Skeletal muscle satellite cell (primary cell): ENCODE data around the gene CDCA3.

Source experiments
- H3K27me3 ChIP-seq: 2 replicates; pipeline ENCODE4 v1.7.0; 2013; ENCODE audit warnings: low read length; ENCODE audit not compliant: control insufficient read depth, insufficient read depth
- H3K36me3 ChIP-seq: 2 replicates; pipeline ENCODE4 v1.7.0; 2013; ENCODE audit warnings: mild to moderate bottlenecking, control low read depth, low read length; ENCODE audit not compliant: insufficient read depth
- H3K4me1 ChIP-seq: 2 replicates; pipeline ENCODE4 v1.7.0; 2013; ENCODE audit warnings: low read length; ENCODE audit not compliant: control insufficient read depth, insufficient read depth
- H3K4me2 ChIP-seq: 2 replicates; pipeline ENCODE4 v1.7.0; 2013; ENCODE audit warnings: mild to moderate bottlenecking, low read length
- H3K4me3 ChIP-seq: 2 replicates; pipeline ENCODE4 v1.7.0; 2013; ENCODE audit warnings: low read length
- H3K9ac ChIP-seq: 2 replicates; pipeline ENCODE4 v1.7.0; 2013; ENCODE audit warnings: mild to moderate bottlenecking, low read depth, low read length, moderate library complexity
- H3K9me3 ChIP-seq: replicated peaks from 2 replicates; pipeline ENCODE4 v1.7.0; 2013; ENCODE audit warnings: mild to moderate bottlenecking, control low read depth, low read length

CDCA3 gene

DNA sequence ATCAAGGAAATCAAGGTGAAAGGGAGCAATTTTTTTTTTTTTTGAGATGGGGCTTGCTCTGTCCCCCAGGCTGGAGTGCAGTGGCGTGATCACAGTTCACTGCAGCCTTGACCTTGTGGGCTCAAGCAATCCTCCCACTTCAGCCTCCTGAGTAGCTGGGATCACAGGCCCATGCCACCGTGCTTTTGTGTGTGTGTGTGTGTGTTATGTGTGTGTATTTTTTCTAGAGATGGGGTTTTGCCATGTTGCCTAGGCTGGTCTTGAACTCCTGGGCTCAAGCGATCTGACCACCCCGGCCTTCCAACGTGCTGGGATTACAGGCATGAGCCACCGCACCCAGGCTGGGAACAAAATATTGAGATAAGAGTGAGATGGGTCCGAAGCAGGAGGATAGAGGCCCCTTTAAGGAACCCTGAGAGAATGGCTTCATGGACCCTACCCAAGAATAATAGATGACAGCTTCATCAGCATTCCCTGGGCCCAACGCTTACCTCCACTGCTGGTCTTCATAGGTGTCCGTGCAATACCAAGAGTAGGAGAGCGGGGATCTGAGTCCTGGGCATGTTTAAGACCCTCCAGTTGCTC, 1.0 kb downstream of the CDCA3 start:
- H3K9ac ChIP-seq = peak overlapping the region; percentile 64
- H3K27me3 ChIP-seq = no peaks in the 10 kb centered on the region
- H3K9me3 ChIP-seq = no peaks in the 10 kb centered on the region
- H3K4me3 ChIP-seq = peak overlapping the region; percentile 90
- peaks cover 29% of the 10 kb centered on the region for H3K4me1 ChIP-seq
- H3K36me3 ChIP-seq = peaks cover 48% of the 10 kb centered on the region
- peak overlapping the region; percentile 87 for H3K4me2 ChIP-seq

DNA sequence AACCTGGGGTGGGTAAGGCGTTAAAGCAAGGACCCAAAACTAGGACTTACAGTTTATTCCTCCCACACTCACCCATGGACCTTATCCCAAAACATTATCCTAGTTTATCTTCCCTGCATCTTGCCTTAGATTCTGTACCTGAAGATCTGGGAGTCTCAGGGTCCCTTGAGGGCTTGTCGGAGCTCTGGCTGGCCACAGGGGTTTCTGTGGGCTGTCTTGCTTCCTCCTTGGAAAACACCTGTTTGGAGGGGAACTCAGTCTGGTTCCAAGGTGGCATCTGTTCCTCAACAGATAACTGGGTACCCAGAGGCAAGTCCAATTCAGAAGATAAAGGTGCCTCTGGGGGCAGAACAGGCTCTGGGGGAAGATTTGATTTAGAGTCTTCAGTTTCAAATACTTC, 1.7 kb downstream of the CDCA3 start:
- Histone ChIP-seq H3K4me1 (peaks cover 29% of the 10 kb centered on the region), H3K36me3 (peaks cover 48% of the 10 kb centered on the region), H3K4me3 (no peak overlapping the region), H3K9me3 (no peaks in the 10 kb centered on the region), H3K4me2 (peak overlapping the region; percentile 87), H3K9ac (no peak overlapping the region), H3K27me3 (no peaks in the 10 kb centered on the region)

- Histone ChIP-seq H3K4me2 (no peak overlapping the region), H3K4me1 (peaks cover 16% of the 10 kb centered on the region), H3K9ac (no peak overlapping the region), H3K9me3 (no peaks in the 10 kb centered on the region), H3K27me3 (no peaks in the 10 kb centered on the region), H3K4me3 (no peak overlapping the region), H3K36me3 (peaks cover 48% of the 10 kb centered on the region)
Observed at GRCh38 chr12:6847676-6848075, 3.4 kb downstream of the CDCA3 start.

GRCh38 chr12:6846316-6846869, 4.7 kb downstream of the CDCA3 start:
- peaks cover 16% of the 10 kb centered on the region for H3K4me1 ChIP-seq
- H3K4me3 ChIP-seq = no peak overlapping the region
- H3K4me2 ChIP-seq = no peak overlapping the region
- H3K27me3 ChIP-seq = no peaks in the 10 kb centered on the region
- no peak overlapping the region for H3K9ac ChIP-seq
- no peaks in the 10 kb centered on the region for H3K9me3 ChIP-seq
- H3K36me3 ChIP-seq = peaks cover 49% of the 10 kb centered on the region

GRCh38 chr12:6845395-6845794, 5.7 kb downstream of the CDCA3 start:
- no peak overlapping the region for H3K9ac ChIP-seq
- peaks cover 11% of the 10 kb centered on the region for H3K4me1 ChIP-seq
- no peak overlapping the region for H3K4me2 ChIP-seq
- no peaks in the 10 kb centered on the region for H3K9me3 ChIP-seq
- H3K36me3 ChIP-seq = peaks cover 55% of the 10 kb centered on the region
- H3K27me3 ChIP-seq = no peaks in the 10 kb centered on the region
- no peak overlapping the region for H3K4me3 ChIP-seq

GRCh38 chr12:6843118-6843902, 7.8 kb downstream of the CDCA3 start:
- Histone ChIP-seq H3K4me1 (no peaks in the 10 kb centered on the region), H3K27me3 (no peaks in the 10 kb centered on the region), H3K9me3 (no peaks in the 10 kb centered on the region), H3K4me3 (no peak overlapping the region), H3K36me3 (peaks cover 59% of the 10 kb centered on the region), H3K9ac (no peak overlapping the region), H3K4me2 (no peak overlapping the region)

GRCh38 chr12:6842075-6842474, 9.0 kb downstream of the CDCA3 start:
- Histone ChIP-seq H3K9me3 (no peaks in the 10 kb centered on the region), H3K36me3 (peaks cover 62% of the 10 kb centered on the region), H3K4me1 (no peaks in the 10 kb centered on the region), H3K4me3 (no peak overlapping the region), H3K27me3 (no peaks in the 10 kb centered on the region), H3K4me2 (no peak overlapping the region), H3K9ac (no peak overlapping the region)

GRCh38 chr12:6840761-6841515, 10.1 kb downstream of the CDCA3 start, which contains the start of gene GNB3:
Gene GNB3, plus strand, starts transcription at chr12:6840925. Its CDS starts 363 bp downstream, at chr12:6841288.
- peaks cover 63% of the 10 kb centered on the region for H3K36me3 ChIP-seq
- no peak within 1 kb of the TSS for H3K4me3 ChIP-seq
- H3K9ac ChIP-seq = no peak within 1 kb of the TSS
- no peaks in the 10 kb centered on the region for H3K9me3 ChIP-seq
- no peaks in the 10 kb centered on the region for H3K4me1 ChIP-seq
- no peak within 1 kb of the TSS for H3K4me2 ChIP-seq
- H3K27me3 ChIP-seq = no peaks in the 10 kb centered on the region

- Histone ChIP-seq H3K9ac (no peak overlapping the region), H3K27me3 (no peaks in the 10 kb centered on the region), H3K4me2 (no peak overlapping the region), H3K4me3 (no peak overlapping the region), H3K36me3 (peaks cover 58% of the 10 kb centered on the region), H3K4me1 (no peaks in the 10 kb centered on the region), H3K9me3 (no peaks in the 10 kb centered on the region)
Observed at GRCh38 chr12:6840330-6840729, 10.8 kb downstream of the CDCA3 start.

DNA sequence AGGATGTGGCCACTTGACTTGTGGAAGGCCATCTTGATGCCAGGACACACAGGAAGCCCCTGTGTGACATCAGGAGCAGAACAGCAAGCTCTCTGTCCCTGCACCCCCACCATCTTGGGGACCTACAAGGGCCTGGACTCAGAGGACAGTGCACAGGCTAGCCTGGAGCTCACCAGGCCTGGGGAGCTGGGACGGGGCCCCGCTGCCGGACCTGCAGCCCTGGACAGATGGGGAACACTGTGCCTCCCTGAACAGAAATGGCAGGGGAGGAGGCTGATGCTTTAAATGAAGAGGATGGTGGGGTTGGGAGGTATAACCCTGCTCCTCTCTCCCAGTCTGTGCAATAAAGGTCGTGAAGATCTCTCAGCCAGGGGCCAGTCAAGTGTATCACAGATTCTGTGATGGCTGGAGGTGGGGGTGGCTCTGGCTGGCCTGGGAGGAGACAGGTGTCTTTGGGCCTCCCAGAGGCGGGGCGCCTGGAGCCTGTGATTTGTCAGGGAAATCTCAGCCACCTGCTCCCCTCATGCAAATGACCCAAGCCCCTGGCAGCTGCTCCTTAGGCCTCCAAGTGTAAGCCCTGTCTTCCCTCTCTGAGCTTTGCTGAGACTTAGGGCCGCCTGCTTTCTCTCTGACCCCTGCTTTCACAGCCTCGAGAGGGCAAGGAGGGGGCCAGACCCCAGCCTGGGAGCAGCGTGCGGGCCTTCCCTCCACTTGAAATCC, 11.4 kb downstream of the CDCA3 start:
- Histone ChIP-seq H3K4me3 (no peak overlapping the region), H3K27me3 (no peaks in the 10 kb centered on the region), H3K9me3 (no peaks in the 10 kb centered on the region), H3K4me1 (no peaks in the 10 kb centered on the region), H3K36me3 (peaks cover 51% of the 10 kb centered on the region), H3K9ac (no peak overlapping the region), H3K4me2 (no peak overlapping the region)

GRCh38 chr12:6838854-6839253, 12.2 kb downstream of the CDCA3 start:
- H3K9ac ChIP-seq = no peak overlapping the region
- no peak overlapping the region for H3K4me3 ChIP-seq
- no peaks in the 10 kb centered on the region for H3K27me3 ChIP-seq
- no peaks in the 10 kb centered on the region for H3K4me1 ChIP-seq
- H3K4me2 ChIP-seq = no peak overlapping the region
- H3K36me3 ChIP-seq = peaks cover 56% of the 10 kb centered on the region
- H3K9me3 ChIP-seq = no peaks in the 10 kb centered on the region
